OCI-LY3 (cell line): ENCODE measurements around the gene LHFPL3.

Experiments used
- CTCF ChIP-seq: fragments of 200-600, 300-600 bp; sonication (generic); IDR thresholded peaks from 2 replicates; pipeline ENCODE4 v1.5.1; 2014; ENCODE audit warnings: antibody characterized with exemption, low read length, low read depth
- EZH2phosphoT487 ChIP-seq: fragments of 200-600 bp; shearing (Covaris generic); IDR thresholded peaks from 2 replicates; pipeline ENCODE4 v1.6.1; 2018; ENCODE audit warnings: antibody characterized with exemption, mixed run types, low read depth

- TF ChIP-seq CTCF (no peak), EZH2phosphoT487 (no peak)
Observed at GRCh38 chr7:104894314-104894713, 565.9 kb downstream of the LHFPL3 start.
